NCI-H226 (cell line): ENCODE measurements around the gene PPIL3.
A peak's percentile ranks its signal among the peaks of the same experiment; 100 is the strongest.

Source experiments
- DNase-seq: peaks from one replicate; pipeline ENCODE4 v3.0.0-alpha.2; 2015

PPIL3 gene

DNA sequence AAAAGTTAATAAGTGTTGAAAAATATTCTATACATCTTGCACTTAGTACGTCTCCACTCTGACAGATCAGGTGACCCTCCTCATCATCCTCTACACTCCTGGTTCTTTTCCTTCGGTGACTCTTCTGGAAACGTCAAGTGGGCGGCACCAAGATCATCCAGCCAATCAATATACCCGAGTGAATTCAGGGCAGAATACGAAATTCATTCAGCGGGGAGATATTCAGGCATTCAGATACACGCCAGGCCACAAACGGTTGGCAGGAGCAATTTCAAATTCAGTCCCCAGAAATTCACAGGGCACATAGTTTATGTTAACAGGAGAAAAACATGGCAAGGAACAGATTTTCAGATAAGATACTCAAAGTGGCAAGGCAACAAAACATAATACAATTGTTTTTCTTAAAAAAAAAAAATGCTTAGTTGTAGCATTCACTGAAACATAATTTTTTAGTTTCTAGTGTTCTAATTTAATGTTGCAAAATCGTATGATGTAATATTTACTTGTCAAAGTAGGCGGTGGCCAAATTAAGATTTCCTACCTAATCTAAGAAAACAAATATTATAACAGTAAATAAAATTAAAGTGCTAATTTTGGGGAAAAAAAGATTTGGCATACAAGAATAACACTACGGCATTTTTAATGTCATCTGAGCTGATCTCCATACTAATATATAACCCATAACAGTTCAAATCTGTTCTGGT is 28.6 kb downstream of the PPIL3 start:
- peak; percentile 48 for DNase-seq

DNA sequence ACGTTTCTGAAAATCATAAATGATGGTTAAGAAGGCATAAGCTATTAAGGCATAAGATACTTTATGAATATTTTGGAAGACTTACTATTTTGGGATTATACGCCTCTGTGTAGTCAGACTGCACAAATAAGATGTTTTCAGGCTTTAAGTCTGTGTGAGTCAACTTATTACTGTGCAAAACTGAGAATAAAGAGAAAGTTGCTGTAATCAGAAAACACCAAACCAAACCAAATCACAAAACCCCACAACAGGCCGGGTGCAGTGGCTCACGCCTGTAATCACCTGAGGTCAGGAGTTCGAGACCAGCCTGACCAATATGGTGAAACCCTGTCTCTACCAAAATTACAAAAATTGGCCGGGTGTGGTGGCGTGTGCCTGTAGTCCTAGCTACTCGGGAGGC is 32.1 kb downstream of the PPIL3 start:
- no peak for DNase-seq

DNA sequence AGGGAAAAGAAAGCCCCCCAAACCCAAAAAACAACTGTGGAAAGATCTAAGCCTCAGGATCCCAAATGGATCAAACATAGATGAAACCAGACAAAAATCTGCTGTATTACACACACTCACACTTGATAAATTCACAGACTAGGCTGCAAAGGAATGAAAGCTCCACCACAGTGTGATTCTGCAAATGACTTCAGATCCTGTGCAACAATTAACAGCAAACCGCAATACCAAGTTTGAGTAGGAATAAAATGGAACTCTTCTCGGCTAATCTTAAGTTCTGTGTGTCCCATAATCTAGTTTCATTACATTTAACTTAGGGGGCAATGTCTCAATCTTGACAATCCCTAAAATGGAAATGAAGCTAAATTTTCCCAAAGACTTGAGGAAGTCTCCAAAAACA is 36.3 kb downstream of the PPIL3 start:
- no peak for DNase-seq

DNA sequence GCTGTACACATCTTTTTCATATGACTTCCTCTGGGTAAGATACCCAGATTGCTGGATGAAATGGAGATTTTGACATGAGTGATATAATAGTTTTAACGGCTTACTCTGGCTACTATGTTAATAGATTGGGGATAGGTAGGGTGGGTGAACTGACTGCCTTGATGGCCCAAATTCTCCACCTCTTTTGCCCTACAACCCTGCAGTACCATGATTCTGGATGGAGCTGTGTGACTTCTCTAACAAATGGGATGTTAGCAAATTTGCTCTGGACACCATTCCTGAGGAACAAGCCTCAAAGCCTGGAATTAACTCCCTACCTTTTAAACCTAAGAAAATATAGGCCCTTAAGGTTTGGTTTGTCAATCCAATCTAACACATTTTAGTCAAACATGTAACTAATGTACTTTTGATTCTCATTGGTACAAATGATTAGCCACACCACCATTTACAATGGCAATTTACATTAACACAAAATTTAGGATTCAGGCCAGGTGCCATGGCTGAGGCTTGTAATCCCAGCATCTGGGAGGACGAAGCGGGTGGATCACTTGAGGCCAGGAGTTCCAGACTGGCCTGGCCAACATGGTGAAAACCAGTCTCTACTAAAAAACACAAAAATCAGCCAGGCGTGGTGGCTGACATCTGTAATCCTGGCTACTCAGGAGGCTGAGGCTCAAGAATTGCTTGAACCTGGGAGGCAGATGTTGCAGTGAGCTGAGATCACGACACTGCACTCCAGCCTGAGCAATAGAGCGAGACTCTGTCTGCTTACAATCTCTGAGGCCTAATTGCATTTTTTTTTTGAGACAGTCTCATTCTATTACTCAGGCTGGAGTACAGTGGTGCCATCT is 37.3 kb downstream of the PPIL3 start:
- DNase-seq = no peak

DNA sequence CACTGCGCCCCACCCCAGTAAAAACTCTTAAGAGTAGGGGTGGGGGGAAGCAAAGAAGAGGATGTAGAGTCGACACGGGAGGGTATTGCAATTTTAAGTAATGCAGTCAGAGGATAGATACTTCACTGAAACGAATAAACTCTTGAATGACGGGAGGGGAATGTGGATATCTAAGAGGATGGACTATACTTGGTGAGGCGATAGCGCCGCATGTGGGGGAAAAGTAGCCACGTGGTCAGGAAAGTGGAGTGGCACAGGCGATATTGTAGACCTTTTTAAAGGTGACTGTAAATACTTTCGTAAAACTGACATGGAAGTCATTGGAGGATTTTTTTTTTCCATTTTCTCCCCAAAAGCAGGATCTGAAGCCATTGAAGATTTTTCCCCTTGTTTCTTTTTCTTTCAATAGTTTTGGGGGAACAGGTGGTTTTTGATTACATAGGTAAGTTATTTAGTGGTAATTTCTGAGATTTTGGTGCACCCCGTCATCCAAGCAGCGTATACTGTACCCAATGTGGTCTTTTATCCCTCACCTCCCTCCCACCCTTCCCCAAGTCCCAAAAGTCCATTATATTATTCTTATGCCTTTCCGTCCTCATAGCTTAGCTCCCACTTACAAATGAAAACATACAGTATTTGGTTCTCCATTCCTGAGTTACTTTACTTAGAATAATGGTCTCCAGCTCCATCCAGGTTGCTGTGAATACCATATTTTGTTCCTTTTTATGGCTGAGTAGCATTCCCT is 38.2 kb downstream of the PPIL3 start:
- no peak for DNase-seq

DNA sequence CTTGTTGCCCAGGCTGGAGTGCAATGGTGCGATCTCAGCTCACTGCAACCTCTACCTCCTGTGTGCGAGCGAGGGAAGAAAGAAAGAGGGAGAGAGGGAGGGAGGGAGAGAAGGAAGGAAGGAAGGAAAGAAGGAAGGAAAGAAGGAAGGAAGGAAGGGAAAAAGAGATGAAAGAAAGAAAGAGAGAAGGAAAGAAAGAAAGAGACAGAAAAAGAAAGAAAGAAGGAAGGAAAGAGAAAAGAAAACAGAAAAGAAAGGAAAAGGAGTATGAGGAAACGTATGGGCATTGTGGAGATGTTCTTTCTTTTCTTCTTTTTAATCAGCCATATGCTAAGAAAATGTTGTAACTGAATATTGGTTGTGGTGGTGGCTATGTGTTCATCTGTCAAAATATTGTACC is 40.9 kb downstream of the PPIL3 start:
- no peak for DNase-seq

DNA sequence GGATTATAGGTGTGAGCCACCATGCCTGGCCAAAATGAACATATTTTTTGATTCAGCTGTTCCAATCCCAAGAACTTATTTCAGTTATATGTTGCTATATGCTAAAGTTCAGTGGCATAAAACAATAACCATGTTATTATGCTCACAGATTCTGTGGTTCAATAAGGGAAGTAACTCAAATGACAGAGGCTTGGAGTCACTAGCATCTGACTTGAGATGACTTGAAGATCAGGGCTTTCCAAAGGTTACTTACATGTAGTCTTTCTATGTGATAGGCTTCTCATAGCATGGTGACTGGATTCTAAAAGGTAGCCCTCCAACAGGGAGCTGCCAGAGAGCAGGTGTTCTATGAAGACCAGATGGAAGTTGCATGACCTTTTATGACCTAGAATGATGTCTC is 41.6 kb downstream of the PPIL3 start:
- no peak for DNase-seq

DNA sequence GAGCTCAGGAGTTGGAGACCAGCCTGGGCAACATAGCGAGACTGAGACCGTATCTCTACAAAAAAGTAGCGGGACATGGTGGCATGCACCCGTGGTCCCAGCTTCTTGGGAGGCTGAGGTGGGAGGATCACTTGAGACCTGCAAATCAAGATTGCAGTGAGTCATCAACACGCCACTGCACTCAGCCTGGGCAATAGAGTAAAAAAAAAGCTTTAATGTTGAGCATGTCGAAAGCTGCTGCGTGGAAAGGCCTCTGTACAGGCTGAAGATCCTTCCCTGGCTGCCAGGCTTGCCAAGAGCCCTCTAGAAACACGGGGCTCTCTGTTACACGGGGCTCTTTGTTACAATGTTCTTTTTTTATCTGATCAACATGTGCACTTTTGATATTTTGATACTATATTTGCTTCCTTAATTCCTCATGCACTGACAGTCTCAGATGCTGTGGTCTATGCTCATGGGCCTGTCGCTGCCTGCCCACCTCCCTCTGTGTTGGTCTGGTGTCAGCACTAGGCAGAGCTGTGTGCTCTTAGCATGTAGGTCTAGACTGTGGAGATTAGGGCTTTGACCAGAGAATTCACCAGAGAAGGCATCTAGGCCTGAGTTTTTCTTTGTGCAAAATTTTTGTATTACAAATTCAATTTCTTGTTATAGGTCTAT is 43.1 kb downstream of the PPIL3 start:
- DNase-seq = no peak

DNA sequence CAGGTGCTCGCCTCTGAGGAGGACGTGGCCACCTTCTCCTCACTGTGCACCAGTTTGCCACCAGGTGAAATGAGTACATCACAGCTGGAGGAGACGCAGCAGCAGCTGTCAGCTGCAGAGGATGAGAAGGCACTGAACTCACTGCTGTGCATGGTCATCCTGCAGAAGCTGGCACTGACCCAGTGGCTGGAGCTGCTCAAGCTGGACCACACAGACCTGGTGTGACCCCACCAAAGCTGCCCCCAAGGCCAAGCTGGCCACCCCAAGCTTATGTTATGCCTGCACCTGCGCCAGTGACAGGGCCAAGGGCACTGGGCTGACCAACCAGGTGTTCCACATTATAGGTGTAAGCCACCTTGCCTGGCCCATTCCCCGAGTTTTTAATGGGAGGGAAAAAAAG is 43.7 kb downstream of the PPIL3 start:
- DNase-seq = no peak

DNA sequence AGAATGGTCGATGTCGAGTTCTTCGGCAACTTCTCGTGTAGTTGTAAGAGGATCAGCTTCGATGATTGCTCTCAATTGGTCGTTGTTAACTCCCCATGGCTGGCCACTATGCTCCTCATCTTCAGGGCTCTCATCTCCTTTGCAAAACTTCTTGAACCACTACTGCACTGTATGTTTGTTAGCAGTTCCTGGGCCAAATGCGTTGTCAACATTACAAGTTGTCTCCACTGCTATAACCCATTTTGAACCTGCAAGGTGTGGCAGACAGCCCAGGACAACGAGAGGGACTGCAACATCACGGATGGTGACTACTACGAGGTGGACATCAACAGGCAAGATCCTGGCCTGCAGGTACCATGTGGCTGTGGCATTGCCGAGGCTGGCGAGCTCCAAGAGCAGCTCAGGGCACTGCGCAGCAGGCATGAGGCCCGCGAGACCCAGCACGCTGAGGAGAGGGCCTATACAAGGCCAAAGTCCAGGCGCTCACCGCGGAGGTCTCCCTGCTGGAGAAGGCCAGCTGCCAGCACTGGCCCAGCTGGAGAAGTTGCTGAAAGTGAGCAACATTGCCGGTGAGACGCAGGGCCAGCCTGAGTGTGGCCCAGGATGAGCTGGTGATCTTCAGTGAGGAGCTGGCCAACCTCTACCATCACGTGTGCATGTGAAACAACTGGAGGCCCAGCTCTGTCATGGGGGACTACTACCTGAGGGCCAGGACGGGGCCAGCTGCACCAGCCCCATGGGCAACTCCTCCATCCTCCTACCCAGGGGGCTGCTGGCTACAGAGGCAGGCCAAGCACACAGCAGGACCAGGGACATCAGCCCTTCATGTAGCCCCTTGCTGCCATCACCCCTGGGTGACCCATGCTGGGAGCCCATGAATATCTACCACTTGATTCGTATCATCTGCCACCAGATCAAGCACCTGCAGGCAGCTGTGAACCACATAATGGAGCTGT is 44.6 kb downstream of the PPIL3 start:
- DNase-seq = no peak

DNA sequence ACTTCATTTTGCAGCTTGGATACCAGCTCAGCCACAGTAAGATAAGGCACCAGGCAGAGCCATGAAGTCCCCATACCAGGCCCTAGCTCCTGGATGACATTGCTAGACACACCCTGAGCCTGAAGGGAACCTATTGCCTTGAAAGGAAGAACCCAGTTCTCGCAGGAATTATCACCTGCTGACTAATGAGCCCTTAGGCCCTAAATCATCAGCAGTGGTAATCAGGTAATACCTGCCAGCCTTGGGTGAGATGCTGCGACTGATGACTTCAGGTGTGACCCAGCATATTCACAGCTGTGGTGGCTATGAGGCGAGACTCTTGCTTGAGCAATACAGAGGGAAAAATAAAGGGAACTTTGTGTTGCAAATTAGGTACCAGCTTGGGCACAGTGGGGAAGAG is 49.4 kb downstream of the PPIL3 start:
- DNase-seq = no peak

DNA sequence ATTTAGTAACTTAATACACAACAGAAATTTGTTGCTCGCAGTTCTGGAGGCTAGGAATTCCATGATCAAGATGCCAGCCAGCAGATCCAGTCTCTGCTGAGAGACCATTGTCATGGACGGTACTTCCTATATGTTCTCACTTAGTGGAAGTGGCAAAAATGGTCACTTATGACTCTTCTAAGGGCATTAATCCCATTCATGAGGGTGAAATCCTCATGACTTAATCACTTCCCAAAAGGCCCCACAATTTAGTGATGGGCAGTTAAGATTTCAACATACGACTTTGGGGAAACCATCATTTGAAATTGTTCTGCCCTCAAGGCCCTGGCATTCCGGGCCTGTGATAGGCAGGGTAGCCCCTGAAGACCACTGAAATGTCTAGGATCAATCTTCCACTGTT is 54.2 kb downstream of the PPIL3 start:
- DNase-seq = no peak

DNA sequence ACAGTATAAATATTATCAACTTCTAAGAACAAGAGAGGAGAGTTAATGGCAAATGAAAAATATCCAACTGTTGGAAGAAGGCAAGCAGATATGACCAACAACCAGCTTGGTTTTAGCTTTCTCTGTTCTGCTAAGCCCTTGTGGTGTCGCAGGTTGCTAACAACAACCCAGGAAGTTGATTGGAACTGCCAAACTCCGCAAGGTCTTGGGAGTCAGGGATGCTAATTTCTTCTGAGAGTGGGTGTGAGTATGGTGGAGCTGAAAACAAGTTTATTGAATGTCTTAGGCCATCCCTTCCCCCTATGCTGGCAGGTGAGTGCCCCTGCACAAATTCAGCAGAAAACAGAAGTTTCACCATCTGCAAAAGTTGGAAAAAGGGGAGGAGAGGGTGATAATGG is 59.6 kb downstream of the PPIL3 start:
- DNase-seq = no peak

DNA sequence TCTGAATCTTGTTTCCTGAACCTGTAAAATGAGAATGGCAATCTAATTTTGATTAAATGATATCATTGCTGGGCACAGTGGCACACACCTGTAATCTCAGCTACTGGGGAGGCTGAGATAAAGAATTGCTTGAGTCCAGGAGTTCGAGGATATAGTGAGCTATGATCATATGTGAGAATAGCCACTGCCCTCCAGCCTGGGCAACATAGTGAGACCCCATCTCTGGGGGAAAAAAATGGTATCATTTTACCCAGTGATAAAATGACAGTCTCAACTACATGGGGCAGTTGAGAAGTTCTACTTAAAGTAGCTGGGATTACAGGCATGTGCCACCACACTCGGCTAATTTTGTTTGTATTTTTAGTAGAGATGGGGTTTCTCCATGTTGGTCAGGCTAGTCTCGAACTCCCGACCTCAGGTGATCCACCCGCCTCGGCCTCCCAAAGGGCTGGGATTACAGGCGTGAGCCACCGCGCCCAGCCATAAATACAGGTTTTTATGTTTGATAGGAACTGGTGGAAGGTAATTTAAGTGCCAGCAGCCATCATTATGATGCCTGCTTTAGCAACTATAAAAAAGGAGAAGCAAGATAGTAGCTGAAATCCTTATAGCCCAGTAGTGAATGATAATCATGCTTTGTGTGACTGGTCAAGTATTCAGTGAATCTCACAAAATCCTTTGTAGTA is 60.2 kb downstream of the PPIL3 start:
- no peak for DNase-seq

DNA sequence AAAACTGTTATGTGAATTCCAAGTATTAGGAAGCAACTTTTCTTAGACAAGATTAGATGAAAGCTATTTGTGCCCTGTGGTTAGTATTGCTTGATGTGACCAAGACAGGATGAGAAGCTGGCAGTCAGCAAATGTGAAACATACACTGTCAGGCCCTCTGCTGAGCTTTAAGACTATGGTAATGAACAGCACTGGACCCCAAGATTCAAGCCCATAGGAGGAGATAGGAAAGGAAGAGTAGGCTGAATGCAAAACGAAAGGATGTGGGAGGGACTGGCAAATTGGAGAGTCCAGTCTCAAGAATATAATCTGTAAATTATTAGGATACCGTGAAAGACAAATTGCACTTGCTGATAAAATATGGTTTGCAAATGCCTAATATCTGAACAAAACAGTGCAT is 60.8 kb downstream of the PPIL3 start:
- DNase-seq = no peak

DNA sequence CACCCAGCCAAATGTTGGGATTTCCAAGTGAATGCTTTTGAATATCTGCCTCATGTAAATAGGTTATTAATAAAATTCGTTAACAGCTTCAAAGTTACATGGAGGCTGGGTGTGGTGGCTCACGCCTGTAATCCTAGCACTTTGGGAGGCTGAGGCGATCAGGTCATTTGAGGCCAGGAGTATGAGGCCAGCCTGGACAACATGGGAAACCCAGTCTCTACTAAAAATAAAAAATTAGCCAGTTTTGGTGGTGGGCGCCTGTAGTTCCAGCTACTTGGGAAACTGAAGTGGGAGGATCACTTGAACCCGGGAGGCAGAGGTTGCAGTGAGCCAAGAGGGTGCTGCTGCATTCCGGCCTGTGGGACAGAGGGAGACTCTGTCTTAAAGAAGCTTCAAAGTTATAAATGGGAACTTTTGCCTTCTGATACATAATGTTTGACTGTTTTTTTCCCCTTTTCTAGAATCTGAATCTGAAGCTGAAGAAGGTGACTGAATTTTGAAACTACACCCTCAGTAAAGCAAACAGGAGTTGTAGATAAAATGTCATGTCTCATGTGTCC is 67.1 kb downstream of the PPIL3 start:
- DNase-seq = no peak
